Ascending aorta (tissue), 2 donors: Measurements from ENCODE around the gene CACNG5. TPM values are rescaled to one million over a fixed set of nuclear protein-coding genes. Genes with fewer than 3 reads are reported as not detected.

Experiments
- DNase-seq, 2 donors: peaks; one replicate each; pipeline ENCODE4 v3.0.0-alpha.2; 2019; ENCODE audit warnings: low spot score in 2 of 2
- H3K27ac ChIP-seq, 2 donors: fragments of 200-600 bp; sonication (generic); one replicate each; pipeline ENCODE4 v1.5.1; 2016 to 2017; ENCODE audit warnings: mild to moderate bottlenecking in 1 of 2
- H3K27me3 ChIP-seq: fragments of 200-600 bp; sonication (generic); one replicate; pipeline ENCODE4 v1.5.1; 2017
- H3K36me3 ChIP-seq, 2 donors: fragments of 200-600 bp; sonication (generic); one replicate each; pipeline ENCODE4 v1.5.1; 2016
- H3K4me1 ChIP-seq, 2 donors: fragments of 200-600 bp; sonication (generic); one replicate each; pipeline ENCODE4 v1.5.1; 2016 to 2017; ENCODE audit warnings: mild to moderate bottlenecking in 1 of 2
- H3K4me3 ChIP-seq, 2 donors: fragments of 200-600 bp; sonication (generic); one replicate each; pipeline ENCODE4 v1.5.1; 2016 to 2017; ENCODE audit warnings: mild to moderate bottlenecking in 1 of 2
- H3K9me3 ChIP-seq, 2 donors: fragments of 200-600 bp; sonication (generic); one replicate each; pipeline ENCODE4 v1.5.1; 2016
- CTCF ChIP-seq, 3 experiments: fragments of 200-600 bp in 2 of 3; fragments of 450-650 bp in 1 of 3; sonication (generic) in 2 of 3; IDR thresholded peaks; one replicate each; pipeline ENCODE4 v1.5.1; 2016 to 2019; ENCODE audit warnings: antibody characterized with exemption in 3 of 3, mild to moderate bottlenecking in 1 of 3, moderate library complexity in 1 of 3
- intact Hi-C: fragments of 100-400 bp; cut with DNase I; formaldehyde crosslinking; loops from one replicate; pipeline ENCODE4 v1.15.1; 2023
- total RNA-seq: library from RNA; depleted of rRNA; stranded (reverse); fragments of >200 nt; gene quantifications from one replicate; pipeline ENCODE4 v1.1.0, GENCODE V29; 2016

CACNG5 gene
- total RNA-seq, 1 donor from 2014 or later, result not detected

DNA sequence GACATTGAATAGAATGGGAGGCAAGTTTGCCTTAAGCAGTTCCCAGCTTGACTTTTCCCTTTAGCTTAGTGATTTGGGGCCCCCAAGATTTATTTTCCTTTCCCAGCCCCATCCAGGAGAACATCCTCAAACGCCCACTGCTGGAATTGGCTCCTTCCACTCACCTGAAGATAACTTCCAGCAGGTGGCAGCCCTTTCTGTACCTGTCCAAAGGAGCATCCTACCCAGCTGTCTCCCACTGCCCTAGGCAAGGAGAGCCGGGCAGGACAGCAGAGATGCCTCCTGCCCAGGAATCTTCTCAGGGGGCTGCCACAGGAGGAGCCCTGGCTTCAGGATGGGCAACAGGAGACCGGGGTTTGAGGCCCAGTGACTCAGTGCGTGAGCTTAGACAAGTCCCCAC, 6.4 kb downstream of the CACNG5 start:
- intact Hi-C loops, result no loop called here
- TF ChIP-seq CTCF (IDR thresholded peaks at IDR 0.05), result no peak
- no peak for DNase-seq
- no peaks in the 10 kb centered on the region for H3K36me3 ChIP-seq
- no peaks in the 10 kb centered on the region for H3K27me3 ChIP-seq
- no peak overlapping the region for H3K27ac ChIP-seq
- no peaks in the 10 kb centered on the region for H3K9me3 ChIP-seq
- no peaks in the 10 kb centered on the region for H3K4me1 ChIP-seq
- no peak overlapping the region for H3K4me3 ChIP-seq

DNA sequence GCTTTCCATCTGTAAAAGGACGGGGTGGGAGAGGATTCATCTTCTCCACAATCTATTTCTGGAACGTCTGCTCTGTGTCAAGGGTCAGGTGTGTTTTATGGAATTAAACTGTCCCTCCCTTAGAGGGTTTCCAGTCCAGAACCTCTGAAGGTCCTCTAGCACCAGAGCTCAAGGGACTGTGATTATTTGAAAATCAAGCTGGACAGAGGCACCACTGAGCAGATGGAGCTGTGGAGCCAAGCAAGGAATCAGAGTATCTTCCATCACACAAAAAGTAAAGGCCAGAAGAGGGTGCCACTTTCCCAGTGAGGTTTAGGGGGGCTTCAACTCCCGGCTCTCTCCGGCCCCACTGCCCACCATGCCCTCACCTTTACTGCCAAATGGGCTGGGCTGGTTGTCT, 6.8 kb downstream of the CACNG5 start:
- Histone ChIP-seq H3K4me1 (no peaks in the 10 kb centered on the region), H3K4me3 (no peak overlapping the region), H3K36me3 (no peaks in the 10 kb centered on the region), H3K27ac (no peak overlapping the region), H3K9me3 (no peaks in the 10 kb centered on the region), H3K27me3 (no peaks in the 10 kb centered on the region)
- no peak for TF ChIP-seq CTCF (IDR thresholded peaks at IDR 0.05)
- no peak for DNase-seq
- intact Hi-C loops, result no loop called here

GRCh38 chr17:66842505-66842904, 7.6 kb downstream of the CACNG5 start:
- TF ChIP-seq CTCF (IDR thresholded peaks at IDR 0.05), result no peak
- no peak overlapping the region for H3K27ac ChIP-seq
- H3K9me3 ChIP-seq, result no peaks in the 10 kb centered on the region
- intact Hi-C loops, result no loop called here
- no peaks in the 10 kb centered on the region for H3K4me1 ChIP-seq
- H3K36me3 ChIP-seq, result no peaks in the 10 kb centered on the region
- DNase-seq, result no peak
- no peaks in the 10 kb centered on the region for H3K27me3 ChIP-seq
- no peak overlapping the region for H3K4me3 ChIP-seq

- no peak for TF ChIP-seq CTCF (IDR thresholded peaks at IDR 0.05)
- Histone ChIP-seq H3K9me3 (no peaks in the 10 kb centered on the region), H3K27me3 (no peaks in the 10 kb centered on the region), H3K27ac (no peak overlapping the region), H3K4me1 (no peaks in the 10 kb centered on the region), H3K4me3 (no peak overlapping the region), H3K36me3 (no peaks in the 10 kb centered on the region)
- intact Hi-C loops, result no loop called here
- DNase-seq, result no peak
These were observed 8.0 kb downstream of the CACNG5 start for GRCh38 chr17:66842959-66843358.

DNA sequence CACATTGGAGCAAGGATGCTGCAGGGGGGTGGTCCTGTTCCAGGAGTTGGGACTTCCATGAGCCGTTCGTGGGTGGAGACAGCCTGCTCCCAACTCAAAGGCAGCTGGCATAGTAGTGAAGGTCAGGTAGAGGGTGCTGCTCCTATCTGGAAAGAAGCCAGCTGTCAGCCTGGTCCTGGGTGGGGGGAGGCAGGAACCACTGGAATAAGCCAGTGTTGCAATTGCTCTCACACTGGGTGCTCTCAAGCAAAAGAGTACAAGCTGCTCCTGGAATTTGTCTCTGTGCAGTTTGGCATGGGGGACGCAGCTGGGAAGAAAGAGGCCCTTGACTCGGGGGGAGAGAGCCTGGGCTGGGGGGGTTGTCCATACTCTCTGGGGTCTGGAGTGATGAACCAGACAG, 8.7 kb downstream of the CACNG5 start:
- no peaks in the 10 kb centered on the region for H3K4me1 ChIP-seq
- H3K27me3 ChIP-seq, result no peaks in the 10 kb centered on the region
- TF ChIP-seq CTCF (IDR thresholded peaks at IDR 0.05), result no peak
- intact Hi-C loops, result no loop called here
- no peak overlapping the region for H3K4me3 ChIP-seq
- H3K27ac ChIP-seq, result no peak overlapping the region
- H3K9me3 ChIP-seq, result no peaks in the 10 kb centered on the region
- no peaks in the 10 kb centered on the region for H3K36me3 ChIP-seq
- no peak for DNase-seq

DNA sequence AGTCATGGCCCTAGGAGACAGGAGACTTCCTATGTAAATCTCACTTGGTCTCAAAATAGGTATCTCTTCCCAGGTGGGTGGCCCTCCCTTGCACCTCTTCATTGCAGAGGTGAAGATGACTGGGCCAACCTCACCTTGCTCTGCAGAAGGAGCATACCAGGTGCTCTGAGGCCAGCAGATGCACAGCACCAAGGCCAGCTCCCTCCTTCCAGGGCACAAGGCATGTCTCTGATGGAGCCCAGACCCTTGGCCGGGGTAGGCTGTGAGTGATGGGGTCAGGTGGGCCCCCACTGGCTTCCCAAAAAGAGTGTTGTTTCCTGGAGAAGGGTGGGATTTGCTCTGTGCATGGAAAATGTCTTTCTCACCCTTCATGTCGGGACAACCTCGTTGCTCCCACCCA, 12.8 kb downstream of the CACNG5 start:
- TF ChIP-seq CTCF (IDR thresholded peaks at IDR 0.05), result no peak
- Histone ChIP-seq H3K27me3 (no peaks in the 10 kb centered on the region), H3K9me3 (no peaks in the 10 kb centered on the region), H3K36me3 (no peaks in the 10 kb centered on the region), H3K27ac (no peak overlapping the region), H3K4me3 (no peak overlapping the region), H3K4me1 (no peaks in the 10 kb centered on the region)
- DNase-seq, result no peak
- intact Hi-C loops, result no loop called here
